Stimulated activated CD8-positive, alpha-beta memory T cell treated with anti-CD3 and anti-CD28 coated beads, Interleukin-2, amount 100 ng/mL, for 1 hour (primary cell): ENCODE data around the gene SLC27A1.
"Not testable (repeated sequence)": the region's sequence is repeated elsewhere in the genome, so short reads cannot be mapped to it uniquely, and the experiment has no call there.

Experiments
- DNase-seq, 2 donors: peaks; one replicate each; pipeline ENCODE4 v3.0.0-alpha.2; 2020; ENCODE audit warnings: low read depth in 2 of 2

Gene SLC27A1

DNA sequence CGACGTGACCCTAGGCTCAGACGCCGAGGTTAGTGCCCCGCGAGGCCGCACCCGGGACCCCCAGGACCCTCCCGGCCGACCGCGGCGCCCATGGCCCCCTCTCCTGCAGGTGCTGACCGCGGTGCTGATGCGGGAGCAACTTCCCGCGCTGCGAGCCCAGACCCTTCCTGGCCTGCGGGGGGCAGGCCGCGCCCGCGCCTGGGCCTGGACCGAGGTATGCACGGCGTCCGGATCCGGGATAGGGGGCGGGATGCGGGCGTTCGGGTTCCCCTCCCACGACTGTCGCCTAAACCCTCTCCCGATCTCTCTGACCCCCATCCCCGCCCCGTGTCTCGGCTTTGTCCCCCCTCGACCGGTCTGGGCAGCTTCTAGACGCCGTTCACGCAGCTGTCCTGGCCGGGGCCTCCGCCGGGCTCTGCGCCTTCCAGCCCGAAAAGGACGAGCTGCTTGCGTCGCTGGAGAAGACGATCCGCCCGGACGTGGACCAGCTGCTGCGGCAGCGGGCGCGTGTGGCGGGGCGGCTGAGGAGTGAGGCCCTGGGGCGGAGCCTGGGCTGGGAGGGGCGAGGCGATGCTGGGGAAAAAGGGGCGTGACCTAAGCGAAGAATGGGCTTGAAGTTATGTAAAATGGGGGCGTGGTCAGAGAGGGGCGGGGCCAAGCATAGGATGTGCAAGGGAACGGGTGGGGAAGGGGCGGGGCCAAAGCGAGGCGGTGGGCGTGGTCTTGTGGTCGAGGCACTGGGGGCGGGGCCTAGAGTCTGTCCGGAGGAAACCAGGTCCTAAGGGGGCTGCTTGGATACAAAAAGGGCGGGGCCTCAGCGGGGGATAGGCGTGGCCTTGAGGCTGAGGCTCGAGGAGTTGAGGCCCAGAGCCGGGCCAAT is 69.2 kb downstream of the SLC27A1 start:
- peak; percentile 89 to 95 for DNase-seq

DNA sequence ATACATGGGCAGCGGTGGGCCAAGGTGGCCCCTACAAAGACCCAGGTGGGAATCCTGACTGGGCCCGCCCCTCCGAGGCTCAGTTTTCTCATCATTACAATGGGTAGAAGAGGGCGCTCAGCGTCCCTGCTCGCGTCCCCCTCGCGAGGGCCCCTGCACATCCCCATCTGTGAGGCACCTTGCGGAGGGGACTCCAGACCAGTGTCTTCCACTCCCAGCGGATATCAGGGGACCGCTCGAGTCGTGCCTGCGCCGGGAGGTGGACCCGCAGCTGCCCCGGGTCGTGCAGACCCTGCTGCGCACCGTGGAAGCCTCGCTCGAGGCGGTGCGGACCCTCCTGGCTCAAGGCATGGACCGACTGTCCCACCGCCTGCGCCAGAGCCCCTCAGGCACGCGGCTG is 69.8 kb downstream of the SLC27A1 start:
- no peak for DNase-seq

DNA sequence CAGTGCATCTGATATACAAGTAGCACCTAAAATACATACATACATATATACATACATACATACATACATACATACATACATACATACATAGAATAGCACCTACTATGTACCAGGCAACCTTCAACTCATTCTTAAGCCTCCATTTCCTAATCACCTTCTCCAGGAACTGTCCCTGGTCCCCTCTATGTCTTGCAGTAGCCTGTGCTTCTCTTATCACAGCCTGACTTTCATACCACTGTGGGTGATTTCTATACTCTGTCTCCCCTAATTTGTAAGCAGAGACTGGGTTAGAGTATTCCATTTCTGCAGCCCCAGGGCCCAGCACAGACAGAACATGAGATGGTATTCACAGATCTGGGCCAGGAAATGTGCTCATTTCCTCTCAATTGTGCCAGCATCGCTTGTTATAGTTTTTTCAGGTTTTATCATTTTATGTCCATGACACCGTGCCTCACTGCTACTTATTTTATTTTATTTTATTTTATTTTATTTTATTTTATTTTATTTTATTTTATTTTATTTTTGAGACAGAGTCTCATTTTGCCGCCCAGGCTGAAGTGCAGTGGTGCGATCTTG is 70.9 kb downstream of the SLC27A1 start:
- no peak for DNase-seq

DNA sequence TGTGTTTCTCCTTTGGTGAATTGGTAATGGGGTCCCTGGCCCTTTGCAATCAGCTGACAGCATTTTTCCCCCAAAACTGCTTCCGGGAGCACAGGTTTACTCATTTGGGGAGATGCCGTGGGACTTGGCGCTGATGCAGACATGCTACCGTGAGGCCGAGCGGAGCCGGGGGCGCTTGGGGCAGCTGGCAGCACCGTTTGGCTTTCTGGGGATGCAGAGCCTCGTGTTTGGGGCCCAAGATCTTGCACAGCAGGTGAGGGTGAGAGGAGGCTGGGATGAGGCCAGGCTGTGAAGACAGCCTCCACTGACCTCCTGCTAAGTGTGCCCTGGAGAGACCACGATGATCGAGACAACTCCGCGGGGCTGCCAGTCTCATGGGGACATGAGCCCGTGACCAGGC is 71.7 kb downstream of the SLC27A1 start:
- no peak for DNase-seq

DNA sequence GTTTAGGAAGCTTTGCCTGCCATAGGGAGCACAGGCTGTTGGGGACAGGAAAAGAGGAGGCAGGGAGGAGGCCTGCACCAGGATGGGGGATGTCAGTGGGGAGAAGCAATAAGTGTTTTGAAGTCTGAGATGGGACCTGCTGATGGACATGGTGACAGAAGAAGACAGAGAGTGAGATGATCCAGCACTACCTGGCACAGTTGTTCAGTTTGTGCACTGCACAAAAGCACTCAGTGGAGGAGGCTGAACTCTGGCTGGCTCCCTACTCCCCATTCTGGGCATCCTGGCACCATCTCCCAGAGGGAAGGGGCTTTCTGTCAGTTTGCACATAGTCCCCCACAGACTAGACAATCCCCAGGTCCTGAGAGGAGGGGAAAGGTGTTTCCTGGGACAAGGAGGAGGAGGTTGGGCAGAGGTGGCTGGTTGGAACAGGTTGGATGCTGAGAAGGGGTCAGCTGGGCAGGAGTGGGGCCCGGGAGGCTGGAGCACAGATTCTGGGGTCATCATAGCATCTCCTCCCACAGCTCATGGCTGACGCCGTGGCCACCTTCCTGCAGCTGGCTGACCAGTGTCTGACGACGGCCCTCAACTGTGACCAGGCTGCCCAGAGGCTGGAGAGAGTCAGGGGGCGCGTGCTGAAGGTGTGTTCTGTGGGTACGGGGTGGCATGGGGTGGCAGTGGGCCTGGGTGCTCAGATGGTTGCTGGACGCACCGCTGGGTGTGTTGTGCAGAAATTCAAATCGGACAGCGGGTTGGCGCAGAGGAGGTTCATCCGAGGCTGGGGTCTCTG is 72.7 kb downstream of the SLC27A1 start:
- no peak for DNase-seq

DNA sequence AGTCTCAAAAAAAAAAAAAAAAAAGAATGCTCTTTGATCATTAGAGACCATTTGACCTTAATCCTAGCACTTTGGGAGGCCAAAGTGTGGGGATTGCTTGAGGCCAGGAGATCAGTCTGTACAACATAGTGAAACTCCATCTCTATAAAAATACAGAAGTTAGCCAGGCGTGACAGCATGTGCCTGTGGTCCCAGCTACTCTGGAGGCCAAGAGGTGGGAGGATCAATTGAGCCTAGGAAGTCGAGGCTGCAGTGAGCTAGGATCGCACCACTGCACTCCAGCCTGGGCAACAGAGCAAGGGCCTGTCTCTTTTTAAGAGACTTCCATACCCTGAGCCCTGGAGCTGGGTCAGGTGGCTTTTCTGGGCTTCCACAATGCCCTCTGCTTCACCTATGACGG is 73.7 kb downstream of the SLC27A1 start:
- DNase-seq = no peak

DNA sequence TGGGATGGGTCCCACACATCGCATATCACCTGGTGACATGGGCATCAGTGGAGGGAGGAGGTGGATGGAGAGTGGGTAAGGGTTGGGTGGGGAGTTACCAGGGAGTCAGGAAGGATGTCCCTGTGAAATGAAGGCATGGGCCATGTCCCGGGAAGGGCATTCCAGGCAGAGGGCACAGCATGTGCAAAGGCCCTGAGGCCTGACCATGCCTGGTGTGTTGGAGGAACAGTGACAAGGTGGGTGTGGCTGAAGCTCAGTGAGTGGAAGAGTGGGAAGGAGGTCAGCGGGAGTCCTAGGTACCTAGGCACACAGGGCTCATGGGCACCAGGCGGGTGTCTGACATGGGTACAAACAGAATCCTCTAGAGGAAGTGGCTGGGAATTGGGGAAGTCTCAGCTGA is 74.1 kb downstream of the SLC27A1 start:
- no peak for DNase-seq

DNA sequence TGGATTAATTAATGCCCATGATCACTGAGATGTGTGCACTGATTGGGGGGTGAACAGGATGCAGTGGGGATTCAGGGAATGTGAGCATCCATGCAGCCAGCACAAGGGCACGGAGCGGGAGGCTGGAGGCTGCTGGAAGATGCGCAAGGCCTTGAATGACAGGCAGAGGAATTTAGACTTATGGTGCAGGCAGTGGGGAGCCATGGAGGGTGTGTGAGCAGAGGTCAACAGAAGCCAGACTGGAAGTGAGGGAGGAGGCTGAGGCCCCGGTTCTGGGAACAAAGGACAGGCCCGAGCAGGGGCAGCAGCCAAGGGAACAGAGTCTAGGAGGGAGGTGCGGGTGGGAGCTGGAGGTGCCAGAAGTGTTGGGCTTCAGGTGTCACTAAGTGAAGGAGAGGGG is 77.8 kb downstream of the SLC27A1 start:
- DNase-seq = no peak

DNA sequence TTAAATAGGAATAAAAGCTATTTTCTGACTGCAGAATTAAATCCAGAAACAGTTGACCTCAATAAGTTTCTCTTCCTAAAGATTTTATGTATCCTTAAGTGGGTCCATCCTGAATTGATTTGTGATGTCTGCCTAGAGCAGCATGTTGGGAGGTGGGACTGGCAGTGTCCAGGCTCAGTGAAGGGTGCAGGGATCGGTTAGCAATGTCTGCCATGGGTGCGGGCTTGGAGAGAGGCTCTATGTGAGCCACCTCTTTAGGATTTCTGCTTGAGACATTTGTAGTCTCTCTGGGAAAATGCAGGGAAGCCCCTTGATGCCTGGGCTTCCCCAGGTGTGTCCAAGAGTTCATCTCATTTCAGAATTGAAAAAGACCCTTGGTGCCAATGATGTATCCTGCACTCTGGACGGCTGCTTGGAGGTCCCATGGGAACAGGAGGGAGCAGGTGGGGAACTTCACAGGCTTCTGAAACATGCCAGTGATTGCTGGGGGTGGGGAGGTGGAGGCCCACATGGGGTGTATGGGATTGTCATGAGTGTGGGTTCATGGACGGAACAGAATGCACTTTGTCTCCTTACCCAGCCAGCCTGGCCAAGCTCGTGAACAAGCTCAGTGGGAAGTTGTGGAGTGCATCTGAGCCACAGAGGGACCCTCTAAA is 78.9 kb downstream of the SLC27A1 start:
- DNase-seq = no peak

DNA sequence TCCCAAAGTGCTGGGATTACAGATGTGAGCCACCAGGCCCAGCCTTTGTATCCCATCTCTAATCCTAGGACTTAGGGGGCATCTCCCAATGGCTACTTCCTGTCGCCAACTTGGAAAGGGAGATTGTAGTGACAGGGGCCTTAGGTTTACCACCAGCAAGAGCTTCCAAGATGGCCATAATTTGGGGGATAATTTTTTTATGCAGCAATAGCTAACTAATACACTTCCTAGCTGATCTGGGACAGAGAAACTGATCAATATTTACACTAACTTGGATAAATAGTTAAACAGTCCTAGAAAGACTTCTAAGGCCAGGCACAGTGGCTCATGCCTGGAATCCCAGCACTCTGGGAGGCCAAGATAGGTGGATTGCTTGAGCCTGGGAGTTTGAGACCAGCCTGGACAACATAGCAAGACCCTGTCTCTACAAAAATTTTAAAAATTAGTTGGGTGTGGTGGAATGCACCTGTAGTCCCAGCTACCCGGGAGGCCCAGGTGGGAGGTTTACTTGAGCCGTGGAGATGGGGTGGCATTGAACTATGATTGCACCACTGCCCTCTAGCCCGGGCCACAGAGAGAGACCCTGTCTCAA is 79.8 kb downstream of the SLC27A1 start:
- DNase-seq = no peak

DNA sequence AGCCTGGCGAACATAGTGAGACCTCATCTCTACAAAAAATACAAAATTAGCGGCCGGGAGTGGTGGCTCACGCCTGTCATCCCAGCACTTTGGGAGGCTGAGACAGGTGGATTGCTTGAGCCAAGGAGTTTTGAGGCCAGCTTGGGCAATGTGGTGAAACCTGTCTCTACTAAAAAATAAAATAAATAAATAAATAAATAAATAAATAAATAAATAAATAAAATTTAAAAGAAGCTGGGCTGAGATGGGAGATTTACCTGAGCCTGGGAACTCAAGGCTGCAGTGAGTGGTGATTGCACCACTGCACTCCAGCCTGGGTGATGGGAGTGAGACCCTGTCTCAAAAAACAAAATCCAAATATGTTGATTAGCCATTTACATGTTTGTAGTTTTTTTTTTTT is 82.4 kb downstream of the SLC27A1 start:
- not testable (repeated sequence) for DNase-seq

DNA sequence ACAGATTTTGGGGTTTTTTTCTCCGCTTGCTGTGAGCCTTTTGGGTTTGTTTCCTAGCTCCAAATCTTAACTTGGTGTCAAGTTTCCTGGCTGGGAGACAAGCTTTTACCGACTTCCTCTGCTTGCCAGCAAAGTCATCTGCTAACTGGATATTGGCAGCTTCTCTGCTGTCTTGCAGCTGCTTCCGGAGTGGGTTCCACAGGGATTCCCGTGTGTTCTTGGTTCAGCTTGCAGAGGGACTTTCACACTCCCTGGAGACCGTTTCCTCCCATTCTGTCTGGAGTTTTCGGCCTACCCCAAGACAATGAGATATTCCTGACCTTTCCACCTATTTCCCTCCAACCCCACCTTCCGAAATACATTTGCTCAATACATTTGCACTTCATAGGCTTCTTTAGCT is 82.9 kb downstream of the SLC27A1 start:
- no peak for DNase-seq

DNA sequence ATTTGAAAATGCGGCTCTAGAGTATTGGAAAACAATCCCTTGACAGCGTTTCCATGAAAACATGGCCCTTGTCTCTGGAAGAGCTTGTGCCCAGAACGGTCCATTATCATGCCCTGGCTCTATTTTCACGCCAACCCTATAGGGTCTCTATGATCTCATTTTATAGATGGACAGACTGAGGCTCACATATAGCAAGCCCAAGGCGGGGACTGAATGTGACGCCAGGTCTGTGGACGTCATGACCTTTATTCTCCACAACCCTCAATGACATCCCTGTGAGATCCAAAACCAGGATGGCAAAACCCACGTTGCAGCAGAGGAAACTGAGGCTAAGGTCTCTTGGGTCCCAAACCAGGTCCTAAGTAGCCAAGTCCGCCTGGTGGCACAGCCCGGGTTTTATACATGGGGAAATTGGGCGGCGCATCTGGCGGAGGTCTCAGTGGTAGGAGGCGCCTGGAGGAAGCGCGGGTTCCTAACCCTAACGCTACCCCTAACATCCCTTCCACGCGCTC is 84.7 kb downstream of the SLC27A1 start:
- DNase-seq = no peak

DNA sequence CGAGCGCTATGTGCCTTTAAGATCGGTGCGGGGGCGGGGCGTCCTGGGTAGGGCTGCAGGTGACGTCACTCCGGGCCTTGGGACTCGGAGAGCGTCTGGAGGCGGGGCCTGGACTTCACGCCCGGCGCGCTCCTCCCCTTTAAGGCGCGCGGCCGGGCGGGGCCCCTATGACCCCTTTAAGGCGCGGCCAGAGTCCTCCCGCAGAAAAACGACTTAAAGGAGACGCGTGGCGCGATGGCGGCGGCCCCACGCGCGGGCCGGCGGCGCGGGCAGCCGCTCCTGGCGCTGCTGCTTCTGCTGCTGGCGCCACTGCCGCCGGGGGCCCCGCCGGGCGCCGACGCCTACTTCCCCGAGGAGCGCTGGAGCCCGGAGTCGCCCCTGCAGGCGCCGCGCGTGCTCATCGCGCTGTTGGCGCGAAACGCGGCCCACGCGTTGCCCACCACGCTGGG is 85.2 kb downstream of the SLC27A1 start, which contains the start of gene COLGALT1:
Gene COLGALT1, plus strand, starts transcription at position 170 of the 449 bp plus-strand sequence. Its CDS starts 65 bp downstream, at position 235.
- DNase-seq = peak; percentile 91 to 99
